ENCODE measurements around the gene NFIA.

GRCh38 chr1:61109158-61109557, 26.8 kb downstream of the NFIA start:
- TF ChIP-seq CTCF (IDR thresholded peaks at IDR 0.05; ENCODE audit: low read length) = no peak
- TF ChIP-seq EZH2 (optimal IDR thresholded peaks at IDR 0.05; ENCODE audit: low read depth, low read length) = no peak
